BE2C (cell line): ENCODE measurements around the gene SEC24D.

ENCODE experiments used
- DNase-seq: peaks from one replicate; pipeline ENCODE4 v3.0.0-alpha.2; 2020
- H3K27me3 ChIP-seq: fragments of 250-450 bp; sonication (Bioruptor Pico); 2 replicates; pipeline ENCODE4 v1.5.1; 2020; ENCODE audit warnings: mild to moderate bottlenecking
- H3K36me3 ChIP-seq: fragments of 250-450 bp; sonication (Bioruptor Pico); 2 replicates; pipeline ENCODE4 v1.5.1; 2020; ENCODE audit warnings: mild to moderate bottlenecking
- H3K4me1 ChIP-seq: fragments of 250-450 bp; sonication (Bioruptor Pico); 2 replicates; pipeline ENCODE4 v1.5.1; 2020
- H3K4me3 ChIP-seq: 2 replicates; pipeline ENCODE4 v1.5.1; 2011; ENCODE audit warnings: low read depth, low read length
- H3K9me3 ChIP-seq: fragments of 250-450 bp; sonication (Bioruptor Pico); 2 replicates; pipeline ENCODE4 v1.5.1; 2020
- CTCF ChIP-seq: IDR thresholded peaks from 2 replicates; pipeline ENCODE4 v1.5.1; 2012; ENCODE audit warnings: mild to moderate bottlenecking, low read depth, low read length

SEC24D gene

GRCh38 chr4:118848242-118848641 lies 12.3 kb upstream of the SEC24D start:
- H3K4me3 ChIP-seq = no peak overlapping the region
- DNase-seq = no peak
- TF ChIP-seq CTCF = no peak
- H3K4me1 ChIP-seq = no peaks in the 10 kb centered on the region; the same call in 1 of the 2 replicates
- H3K36me3 ChIP-seq = no peaks in the 10 kb centered on the region
- H3K27me3 ChIP-seq = no peaks in the 10 kb centered on the region
- H3K9me3 ChIP-seq = no peaks in the 10 kb centered on the region

- Histone ChIP-seq H3K36me3 (no peaks in the 10 kb centered on the region), H3K4me3 (no peak overlapping the region), H3K9me3 (no peaks in the 10 kb centered on the region), H3K4me1 (no peaks in the 10 kb centered on the region; the same call in 1 of the 2 replicates), H3K27me3 (no peaks in the 10 kb centered on the region)
- DNase-seq = no peak
- TF ChIP-seq CTCF = no peak
These were observed 11.1 kb upstream of the SEC24D start for GRCh38 chr4:118846979-118847378.

- Histone ChIP-seq H3K36me3 (no peaks in the 10 kb centered on the region), H3K9me3 (no peaks in the 10 kb centered on the region), H3K4me3 (no peak overlapping the region), H3K4me1 (no peaks in the 10 kb centered on the region; the same call in 1 of the 2 replicates), H3K27me3 (no peaks in the 10 kb centered on the region)
- DNase-seq = no peak
- TF ChIP-seq CTCF = no peak
These were observed 9.7 kb upstream of the SEC24D start for GRCh38 chr4:118845552-118846050.

GRCh38 chr4:118843237-118843636 lies 7.3 kb upstream of the SEC24D start:
- TF ChIP-seq CTCF = no peak
- H3K27me3 ChIP-seq = no peaks in the 10 kb centered on the region
- H3K4me1 ChIP-seq = no peaks in the 10 kb centered on the region
- no peak overlapping the region for H3K4me3 ChIP-seq
- no peaks in the 10 kb centered on the region for H3K36me3 ChIP-seq
- no peaks in the 10 kb centered on the region for H3K9me3 ChIP-seq
- no peak for DNase-seq

- H3K9me3 ChIP-seq = no peaks in the 10 kb centered on the region
These were observed 6.1 kb upstream of the SEC24D start for GRCh38 chr4:118842055-118842454.

More at GRCh38 chr4:118842055-118842454, 6.1 kb upstream of the SEC24D start:
- Histone ChIP-seq H3K4me3 (no peak overlapping the region), H3K36me3 (no peaks in the 10 kb centered on the region), H3K27me3 (no peaks in the 10 kb centered on the region), H3K4me1 (no peaks in the 10 kb centered on the region)
- no peak for DNase-seq
- no peak for TF ChIP-seq CTCF
